NAMALWA (cell line): Measurements from ENCODE around the gene STK4.

Experiments
- DNase-seq: peaks from one replicate; pipeline ENCODE4 v3.0.0-alpha.2; 2015; ENCODE audit warnings: low spot score

Gene STK4

DNA sequence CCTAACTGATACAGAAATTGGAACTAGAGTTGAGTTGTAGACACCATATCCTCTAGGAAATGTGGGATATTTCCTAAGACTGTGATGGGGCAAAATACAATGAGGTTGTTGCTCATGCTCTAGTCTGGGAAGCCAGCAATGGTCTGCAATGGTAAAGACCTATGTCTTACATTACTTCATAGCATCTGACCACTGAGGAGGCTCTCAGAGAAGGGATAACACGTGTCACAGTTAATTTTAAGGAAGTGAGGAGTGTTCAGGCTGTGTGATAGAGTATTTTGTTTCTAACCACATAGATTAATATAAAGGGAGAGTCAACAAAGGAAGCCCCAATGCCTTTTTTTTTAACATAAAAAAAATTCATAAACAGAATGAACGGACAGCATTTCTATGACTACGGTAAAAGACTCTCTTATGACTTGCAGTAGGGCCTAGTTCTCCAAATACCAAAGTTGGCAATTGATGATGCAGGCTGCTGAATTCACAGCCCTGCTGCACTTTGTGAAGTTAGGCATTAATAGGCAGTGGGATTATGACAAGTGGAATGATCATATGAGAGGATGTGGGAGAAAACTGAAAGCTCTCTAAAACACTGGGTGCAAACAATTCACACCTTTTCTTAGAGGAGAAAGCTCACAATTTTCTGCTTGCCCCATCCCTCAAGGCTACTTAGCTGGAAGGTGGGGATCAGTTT lies 120.9 kb downstream of the STK4 start:
- no peak for DNase-seq

- no peak for DNase-seq
Observed at GRCh38 chr20:45087814-45088213, 121.5 kb downstream of the STK4 start.

GRCh38 chr20:45088247-45088646 lies 121.9 kb downstream of the STK4 start:
- no peak for DNase-seq

- no peak for DNase-seq
Observed at GRCh38 chr20:45090481-45090880, 124.2 kb downstream of the STK4 start.

- no peak for DNase-seq
Observed at GRCh38 chr20:45091366-45091765, 125.1 kb downstream of the STK4 start.

DNA sequence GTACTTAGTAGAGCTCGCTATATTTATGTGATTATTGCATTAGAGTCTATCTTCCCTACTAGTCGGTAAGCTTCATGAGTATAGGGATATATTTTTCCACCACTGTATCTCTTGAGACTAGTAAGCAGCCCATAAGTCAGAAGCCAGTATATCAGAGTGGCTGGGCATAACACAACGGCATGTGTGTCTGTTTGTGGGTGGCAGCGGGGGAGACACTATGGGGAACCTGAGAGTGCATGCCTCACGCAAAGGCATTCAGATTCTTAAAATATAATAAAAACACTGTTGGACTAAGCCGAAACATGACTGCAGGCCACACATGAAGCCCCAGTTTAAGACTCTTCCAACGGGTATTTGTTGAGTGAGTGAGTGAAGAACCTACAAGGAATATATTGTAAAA lies 126.6 kb downstream of the STK4 start:
- no peak for DNase-seq

- DNase-seq, result no peak
Observed at GRCh38 chr20:45094201-45094600, 127.9 kb downstream of the STK4 start.

GRCh38 chr20:45094864-45095574 lies 128.7 kb downstream of the STK4 start:
- DNase-seq, result no peak

- DNase-seq, result peak; percentile 82
Observed at GRCh38 chr20:45095805-45096238, 129.5 kb downstream of the STK4 start.

DNA sequence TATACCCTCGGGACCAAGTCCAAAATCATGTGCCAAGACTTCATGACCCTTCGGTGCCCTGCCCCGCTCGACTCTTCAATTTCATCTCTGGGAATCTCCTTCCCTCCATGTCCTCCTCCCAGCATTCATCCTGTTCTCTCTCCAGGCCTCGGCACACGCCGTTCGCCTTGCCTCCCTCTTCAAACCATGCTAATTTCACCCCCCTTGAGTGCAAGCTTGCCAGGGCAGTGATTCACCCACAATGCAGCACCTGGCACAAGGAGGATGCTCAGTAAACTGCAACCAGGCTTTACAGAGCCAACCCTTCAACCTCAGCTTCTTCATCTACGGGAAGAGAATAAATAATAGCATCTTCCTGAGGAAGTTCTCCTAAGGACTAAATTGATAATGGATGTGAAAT lies 130.5 kb downstream of the STK4 start:
- no peak for DNase-seq

GRCh38 chr20:45097485-45098102 lies 131.3 kb downstream of the STK4 start:
- DNase-seq, result no peak

- DNase-seq, result no peak
Observed at GRCh38 chr20:45098103-45098773, 131.9 kb downstream of the STK4 start.

DNA sequence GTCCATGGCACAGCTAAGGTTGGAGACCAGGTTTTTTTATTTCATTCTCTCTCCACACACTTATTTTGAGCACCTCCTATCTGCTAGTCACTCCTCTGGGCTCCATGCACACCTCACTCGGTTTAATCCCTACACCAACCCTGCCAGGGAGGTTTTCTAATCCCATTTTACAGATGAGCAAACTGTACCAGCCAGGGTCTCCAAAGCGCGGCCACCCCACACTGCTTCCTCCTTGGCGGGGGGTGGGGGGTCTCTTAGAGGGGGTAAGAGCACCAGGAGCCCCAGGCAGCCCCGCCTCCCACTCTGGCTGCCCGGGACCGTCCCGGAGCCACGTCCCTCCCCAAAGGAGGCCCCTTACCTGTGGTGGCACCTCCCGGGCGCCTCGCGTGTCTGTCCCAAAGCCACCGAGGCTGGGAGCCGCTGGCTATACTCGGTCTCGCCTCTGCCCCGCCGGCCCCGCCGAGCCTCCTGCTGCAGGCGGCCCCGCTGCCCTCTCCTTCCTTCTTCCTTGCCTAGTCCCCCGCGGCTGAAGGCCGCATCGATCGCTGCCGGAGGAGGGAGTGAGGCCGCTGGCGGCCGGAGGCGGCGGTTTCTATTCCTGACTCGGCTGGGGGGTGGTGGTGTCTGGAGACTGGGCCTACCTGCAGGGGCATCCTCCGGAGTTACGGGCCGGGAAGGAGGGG lies 134.4 kb downstream of the STK4 start, which contains the start of gene KCNS1:
Gene KCNS1 (minus strand): TSS at position 565 of the 683 bp plus-strand sequence. CDS start 1,891 bp downstream, outside the sequence.
- no peak for DNase-seq

- DNase-seq, result no peak
Observed at GRCh38 chr20:45101333-45101850, 135.1 kb downstream of the STK4 start.

DNA sequence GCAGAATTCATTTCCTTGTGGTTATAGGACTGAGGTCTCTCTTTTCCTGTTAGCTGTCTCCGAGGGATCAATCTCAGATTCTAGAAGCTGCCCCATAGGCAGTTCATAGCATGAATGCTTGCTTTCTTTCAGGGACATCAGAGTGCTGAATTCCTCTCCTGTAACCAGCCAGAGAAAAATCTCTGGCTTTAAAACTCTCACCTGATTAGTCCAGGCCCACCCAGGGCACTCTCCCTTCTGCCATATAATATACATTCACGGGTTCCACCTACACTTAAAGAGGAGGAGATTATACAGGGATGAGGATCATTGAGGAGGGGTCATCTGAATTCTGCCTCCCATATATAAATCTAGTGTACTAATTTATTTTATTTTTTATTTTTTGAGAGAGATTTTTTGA lies 136.8 kb downstream of the STK4 start:
- DNase-seq, result no peak

DNA sequence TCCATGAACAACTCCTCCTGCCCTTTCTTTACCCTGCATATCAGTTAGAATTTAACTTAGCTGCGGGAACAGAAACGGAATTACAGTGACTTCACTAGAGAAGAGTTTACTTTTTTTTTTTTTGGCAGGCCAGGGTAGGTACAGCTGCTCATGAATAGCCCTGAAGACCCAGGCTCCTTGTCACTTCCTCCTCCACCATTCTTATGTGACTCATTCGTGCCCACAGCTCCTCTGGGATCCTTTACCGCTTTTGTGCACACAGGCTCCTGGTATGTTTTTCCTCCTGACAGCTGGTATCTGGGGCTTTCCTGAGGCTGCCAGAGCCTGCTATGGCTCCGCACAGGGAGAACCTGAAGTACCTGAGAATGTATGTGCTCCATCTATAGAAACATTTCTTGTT lies 138.5 kb downstream of the STK4 start:
- no peak for DNase-seq

- peak; percentile 34 for DNase-seq
Observed at GRCh38 chr20:45105317-45105716, 139.0 kb downstream of the STK4 start.

DNA sequence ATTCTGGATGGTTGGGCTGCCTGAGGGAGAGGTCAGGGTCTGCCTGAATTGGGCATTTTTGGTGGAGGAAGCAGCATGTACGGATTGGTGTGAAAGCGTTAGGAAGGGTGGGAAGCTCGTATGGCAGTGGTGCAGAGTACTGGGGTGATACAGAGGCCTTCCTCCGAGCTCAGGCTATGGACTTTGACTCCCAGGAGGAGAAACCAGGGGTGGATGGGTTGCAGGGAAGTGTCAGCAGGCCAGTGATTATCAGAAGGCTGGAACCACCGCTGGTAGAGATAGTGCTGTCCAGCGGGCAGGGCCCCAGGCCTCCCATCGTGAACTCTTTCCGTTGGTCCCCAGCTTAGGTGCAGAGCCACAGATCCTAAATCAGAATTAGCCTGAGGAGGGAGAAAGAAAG lies 143.3 kb downstream of the STK4 start:
- no peak for DNase-seq

DNA sequence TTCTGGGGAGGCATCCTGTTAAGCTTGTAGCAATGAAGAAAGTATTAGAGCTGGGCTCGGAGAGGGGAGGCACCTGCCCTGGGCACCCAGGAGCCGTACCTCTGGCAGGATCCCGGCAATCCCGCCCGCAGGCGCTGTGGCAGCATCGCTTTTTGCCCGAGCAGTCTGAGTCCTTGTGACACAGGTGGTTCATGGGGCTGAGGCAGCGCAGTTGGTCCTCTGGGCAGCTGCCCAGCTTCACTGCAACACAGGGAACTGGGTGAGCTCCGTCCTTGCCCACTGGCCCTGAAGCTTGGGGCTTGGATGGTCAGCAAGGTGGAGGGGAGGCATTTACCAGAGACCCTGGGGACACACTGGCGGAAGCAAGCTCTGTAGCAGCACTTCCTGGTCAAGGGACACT lies 144.0 kb downstream of the STK4 start:
- no peak for DNase-seq

DNA sequence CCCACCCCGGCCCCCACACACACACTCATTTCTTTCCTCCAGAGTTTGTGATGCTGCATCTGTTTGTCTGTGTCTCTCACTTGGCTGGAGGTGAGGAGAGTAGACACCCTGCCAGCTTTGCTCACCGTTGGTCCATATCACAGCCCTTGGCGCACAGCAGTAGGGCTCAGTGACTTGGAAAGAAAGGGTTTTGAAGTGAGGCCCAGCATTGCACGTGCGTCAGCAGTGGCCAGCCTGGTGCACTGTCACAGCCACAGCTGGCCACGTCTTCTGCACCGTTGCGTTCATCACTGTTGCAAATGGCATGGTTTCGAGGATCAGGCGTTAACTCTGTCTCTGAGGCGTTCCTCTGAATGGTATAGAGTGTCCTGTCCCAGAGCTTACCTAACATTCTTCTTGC lies 145.0 kb downstream of the STK4 start:
- DNase-seq, result no peak

DNA sequence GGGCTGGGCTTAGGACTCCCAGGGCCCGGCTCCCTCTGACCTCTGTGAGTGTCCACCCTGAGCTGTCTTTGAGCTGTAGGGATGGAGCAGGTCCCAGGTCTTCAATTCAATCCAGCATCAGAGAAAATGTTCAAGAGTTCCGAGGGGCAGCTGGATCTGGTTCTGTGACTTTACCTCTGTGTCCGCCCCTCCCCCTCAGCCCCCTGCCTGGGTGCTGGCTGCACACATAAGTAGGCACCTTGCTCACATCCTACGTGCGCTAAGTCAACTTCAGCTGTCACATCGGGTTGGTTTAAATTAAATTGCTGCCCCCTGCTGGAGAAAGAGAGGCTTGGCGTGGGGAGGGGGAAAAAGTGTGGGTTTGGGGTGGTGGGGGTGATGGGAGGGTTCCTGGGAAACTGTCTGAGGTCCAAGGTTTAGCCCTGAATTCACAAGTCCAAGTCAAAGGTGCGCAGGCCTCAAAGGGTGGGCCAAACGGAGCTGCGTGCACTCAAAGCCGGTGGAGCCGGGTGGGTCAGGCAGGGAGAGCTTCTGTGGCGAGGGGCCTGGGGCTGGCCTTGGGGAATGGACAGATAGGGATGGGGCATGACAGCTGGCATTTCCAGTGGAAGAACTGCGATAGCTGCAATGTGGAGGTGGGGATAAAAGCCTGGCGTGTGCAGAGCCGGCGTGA lies 145.6 kb downstream of the STK4 start:
- DNase-seq, result peak; percentile 44
